Stimulated activated CD8-positive, alpha-beta memory T cell treated with anti-CD3 and anti-CD28 coated beads, Interleukin-15, amount 100 ng/mL, for 1 hour (primary cell): ENCODE results near the gene CDK5RAP2.

Experiments used
- DNase-seq: peaks from one replicate; pipeline ENCODE4 v3.0.0-alpha.2; 2020; ENCODE audit warnings: low read depth

CDK5RAP2 gene

DNA sequence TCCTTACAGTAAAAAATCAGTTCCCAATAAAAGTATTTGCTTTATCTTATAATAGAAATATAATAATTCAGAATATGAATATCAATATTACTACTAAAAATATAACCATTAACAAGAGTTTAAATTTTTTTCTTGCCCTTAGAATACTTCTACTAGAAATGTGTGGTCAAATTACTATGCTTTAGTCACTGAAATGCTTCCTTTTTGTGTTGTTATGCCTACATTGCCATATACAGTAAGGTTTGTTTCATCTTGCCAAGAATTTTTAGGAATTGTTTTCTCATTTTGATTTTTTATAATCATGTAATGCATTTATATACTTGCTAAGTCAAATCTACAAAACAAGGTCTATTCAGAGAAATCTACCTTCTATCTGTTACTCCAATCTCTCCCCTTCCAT lies 181.7 kb downstream of the CDK5RAP2 start:
- no peak for DNase-seq

DNA sequence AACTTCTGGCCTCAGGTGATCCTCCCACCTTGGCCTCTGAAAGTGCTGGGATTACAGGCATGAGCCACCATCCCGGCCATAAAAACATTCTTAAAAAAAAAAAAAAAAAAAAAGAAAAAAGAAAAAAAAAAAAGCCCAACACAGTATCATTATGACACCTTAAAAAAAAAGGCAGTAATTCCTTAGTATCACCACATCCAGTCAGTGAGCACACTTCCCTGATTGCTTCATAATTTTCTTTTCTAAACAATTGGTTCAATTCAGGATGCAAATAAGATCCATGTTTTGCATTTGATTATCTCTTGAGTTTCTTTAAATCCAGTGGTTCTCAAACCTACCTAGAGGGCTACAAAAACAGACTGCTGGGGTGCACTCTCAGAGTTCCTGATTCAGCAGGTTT lies 182.5 kb downstream of the CDK5RAP2 start:
- DNase-seq = no peak

DNA sequence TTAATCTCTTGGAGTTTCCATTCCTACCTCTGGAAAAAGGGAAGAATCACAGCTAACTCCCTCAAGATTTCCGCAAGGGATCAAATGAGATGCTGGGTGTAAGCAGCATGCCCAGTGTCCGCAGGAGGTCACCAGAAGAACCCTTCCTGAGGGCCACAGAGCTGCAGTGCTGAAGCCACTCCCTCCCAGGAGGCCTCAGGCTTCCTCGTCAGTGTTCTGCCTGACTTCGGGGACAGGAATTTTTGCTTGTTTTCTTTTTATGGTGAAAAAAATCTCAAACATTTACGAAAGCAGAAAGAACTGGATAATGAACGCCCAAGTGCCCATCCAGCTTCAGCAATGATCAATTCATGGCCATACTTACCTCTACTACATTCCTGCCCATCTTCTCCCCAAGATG lies 183.0 kb downstream of the CDK5RAP2 start:
- DNase-seq = no peak

DNA sequence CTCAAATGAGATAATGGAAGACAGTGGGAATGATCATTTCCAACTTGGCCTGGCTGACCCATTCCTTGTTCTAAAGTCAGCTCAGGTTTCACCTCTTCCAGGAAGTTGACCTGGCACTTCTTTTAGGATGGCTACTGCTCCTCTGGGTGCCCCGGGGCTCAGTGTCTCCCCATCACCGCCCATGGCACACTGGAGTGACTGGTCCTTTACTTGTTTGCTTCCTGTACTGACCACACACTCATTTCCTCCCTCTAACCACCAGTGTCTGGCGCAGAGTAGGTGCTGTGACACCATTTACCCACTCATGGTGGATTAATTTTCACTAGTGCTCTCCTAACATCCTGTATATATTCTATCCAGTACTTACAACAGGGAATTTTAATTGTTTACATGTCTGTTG lies 183.5 kb downstream of the CDK5RAP2 start:
- DNase-seq = no peak

DNA sequence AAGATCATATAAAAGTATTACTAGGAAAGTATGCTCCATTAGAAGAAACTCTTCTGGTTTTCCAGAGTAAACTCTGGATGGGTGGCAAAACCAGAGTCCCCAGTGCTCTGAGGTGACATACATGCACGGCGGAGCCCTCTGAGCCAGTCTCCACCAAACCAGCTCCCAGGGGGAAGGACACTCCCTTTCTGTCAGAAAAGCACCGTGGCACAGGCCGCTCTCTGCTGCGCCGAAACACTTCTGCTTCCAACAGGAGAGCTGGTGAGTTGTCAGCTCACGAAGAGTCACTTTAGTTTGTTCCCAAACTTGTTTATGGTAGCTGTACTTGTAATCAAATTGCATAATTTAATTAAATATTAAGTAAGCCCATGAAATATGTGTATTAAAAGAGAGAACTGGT lies 184.6 kb downstream of the CDK5RAP2 start:
- DNase-seq = no peak

DNA sequence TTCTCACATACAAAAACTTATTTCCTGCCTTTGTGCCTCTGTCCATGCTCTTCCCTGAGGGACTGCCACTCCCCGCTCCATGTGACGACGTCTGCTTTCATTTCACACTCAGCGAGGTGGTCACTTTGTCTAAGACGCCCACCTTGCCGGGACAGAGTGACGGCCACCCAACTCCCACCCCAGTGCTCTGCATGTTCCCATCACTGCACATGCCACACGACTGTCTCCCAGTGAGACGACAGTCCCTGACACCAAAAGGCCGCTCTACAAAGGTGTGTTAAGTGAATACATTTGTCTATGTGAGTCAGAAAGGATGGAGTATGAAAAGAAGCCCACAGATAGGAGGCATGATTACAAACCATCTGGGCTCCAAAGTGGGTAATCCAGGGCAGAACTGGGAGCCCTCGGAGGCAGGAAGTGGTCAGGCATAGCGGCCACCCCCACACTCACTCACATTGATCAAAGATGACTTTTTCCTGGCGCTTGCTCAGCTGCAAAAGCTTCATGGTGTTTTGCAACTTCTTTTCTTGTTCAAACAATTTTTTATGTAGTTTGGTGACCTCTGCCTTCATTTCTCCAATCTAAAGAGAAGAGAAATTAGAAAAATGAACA lies 185.8 kb downstream of the CDK5RAP2 start:
- no peak for DNase-seq

DNA sequence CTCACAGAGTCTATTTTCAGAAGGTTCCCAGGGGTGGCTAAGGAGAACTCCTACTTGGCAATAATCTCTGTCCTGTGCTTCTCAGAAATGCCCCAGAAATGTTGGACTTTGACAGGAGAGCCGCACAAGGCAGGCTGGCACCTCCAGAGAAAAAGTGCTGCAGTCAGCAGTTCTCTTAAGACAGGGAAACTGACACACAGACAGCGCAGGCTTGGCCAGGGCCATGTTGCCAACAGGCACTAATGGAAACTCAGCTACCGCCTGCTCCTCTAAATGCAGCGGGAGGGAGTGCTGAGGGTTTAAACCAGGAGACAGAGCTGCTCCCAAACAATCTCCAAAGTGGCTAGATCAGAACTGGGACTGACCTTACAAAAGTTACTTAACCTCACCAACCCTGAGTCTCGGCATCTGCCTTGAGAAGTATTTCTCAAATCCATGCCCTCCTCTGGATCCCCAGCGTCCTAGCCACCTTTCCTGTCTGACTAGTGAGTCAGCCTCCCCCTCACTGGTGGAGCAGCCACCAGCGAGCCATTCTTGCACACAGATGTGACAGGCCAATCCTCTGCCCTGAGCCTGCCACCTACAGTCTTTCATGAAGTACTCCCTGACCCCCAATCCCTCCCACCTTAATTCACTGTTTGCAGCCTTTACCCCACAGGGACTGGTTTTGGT lies 186.4 kb downstream of the CDK5RAP2 start:
- no peak for DNase-seq

DNA sequence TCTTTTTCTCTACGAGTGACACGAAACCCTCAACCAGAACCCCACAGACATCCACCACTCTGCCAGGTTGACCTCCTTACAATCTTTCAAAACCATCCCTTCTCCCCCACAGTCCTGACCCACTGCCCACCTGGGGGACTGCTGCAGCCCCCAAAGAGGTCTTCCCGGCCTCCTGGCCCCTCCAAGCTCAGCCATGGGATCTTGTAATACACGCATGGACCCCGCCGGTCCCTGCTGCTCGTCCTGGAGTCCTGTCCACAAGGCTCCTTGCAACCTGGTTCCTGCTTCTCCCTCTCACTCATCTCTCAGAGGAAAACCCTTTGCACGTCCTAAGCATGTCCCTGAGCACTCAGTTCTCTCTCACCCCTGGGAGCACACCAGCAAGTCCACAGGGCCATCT lies 187.3 kb downstream of the CDK5RAP2 start:
- DNase-seq = no peak

DNA sequence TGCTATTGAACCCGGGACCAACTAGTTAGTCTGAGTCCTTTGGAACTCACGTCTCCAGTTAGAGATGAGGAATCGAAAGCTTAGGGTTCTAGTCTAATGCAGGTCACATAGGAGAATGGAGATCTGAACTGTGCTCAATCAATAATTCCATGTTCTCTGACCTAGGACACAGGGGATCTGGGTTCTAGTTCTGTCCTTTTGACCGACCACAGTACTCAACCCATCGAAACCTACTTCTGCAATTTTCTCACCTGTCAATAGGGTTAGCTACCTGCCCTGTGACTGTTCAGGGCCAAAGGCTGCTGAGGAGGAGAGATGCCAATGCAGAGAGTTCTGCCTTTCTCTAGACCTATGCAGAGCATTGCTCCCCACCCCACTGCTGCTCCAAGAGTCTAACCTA lies 187.7 kb downstream of the CDK5RAP2 start:
- DNase-seq = no peak

DNA sequence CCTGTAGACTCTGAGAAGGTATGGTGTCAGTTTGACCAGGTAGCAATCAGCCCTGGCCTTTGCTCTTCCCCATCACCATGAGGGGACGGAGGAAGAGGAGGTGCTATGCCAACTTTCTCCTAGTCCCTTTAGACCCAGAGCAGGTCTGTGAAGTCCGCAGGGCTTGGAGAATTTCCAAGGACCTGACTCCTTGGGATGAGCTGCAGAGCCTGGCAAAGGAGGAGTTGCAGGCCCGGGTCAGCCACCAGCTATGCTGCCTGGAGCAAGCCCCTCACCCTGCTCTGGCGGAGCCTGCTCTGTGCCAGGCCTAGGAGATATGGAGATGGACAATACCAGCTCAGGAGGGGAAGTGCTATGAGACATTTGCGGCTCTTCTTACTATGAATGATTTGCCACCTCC lies 188.3 kb downstream of the CDK5RAP2 start:
- no peak for DNase-seq

DNA sequence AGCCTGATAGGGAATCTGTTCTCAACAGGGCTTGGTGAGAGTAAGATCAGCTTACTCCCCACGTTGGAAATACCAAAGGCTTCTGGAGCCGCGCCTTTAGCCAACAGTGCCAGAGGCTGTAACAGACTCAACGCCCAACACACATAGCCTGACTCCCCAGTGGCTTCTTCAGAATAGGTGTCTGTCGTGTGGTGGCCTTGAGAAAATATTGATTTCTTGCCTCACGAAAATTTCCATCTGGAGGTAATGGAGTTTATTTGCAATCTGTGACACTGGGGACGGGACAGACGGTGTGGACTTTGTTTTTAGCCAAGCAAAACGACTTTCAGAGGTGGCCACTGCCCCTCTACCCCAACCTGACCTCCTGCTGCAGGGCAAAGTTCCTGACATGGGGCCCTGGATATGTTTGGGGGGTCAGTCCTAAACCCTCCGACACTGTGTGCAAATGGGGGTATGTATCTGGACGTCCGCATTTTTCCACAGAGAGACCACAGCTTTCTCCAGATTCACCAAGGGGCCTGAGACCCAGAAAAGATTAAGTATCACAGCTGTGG lies 189.3 kb downstream of the CDK5RAP2 start:
- no peak for DNase-seq

DNA sequence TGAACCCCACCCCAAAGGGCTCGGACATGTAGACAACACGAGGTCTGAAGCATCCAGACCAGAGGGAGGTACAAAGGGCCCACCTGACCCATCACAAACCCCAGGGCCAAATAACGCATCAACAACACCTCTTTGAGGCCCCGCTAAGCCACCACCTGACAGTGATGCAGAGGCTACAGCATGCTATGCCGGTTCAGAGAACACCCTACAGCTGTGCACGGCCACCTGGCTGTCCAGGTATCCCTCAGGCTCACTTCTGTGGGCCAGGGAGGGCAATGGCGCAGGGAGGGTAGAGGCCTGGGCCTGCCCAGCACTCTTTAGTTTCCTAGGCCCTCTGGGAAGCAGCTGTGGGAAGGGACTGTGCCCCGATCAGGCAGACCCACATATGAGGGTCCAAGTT lies 190.1 kb downstream of the CDK5RAP2 start:
- no peak for DNase-seq

DNA sequence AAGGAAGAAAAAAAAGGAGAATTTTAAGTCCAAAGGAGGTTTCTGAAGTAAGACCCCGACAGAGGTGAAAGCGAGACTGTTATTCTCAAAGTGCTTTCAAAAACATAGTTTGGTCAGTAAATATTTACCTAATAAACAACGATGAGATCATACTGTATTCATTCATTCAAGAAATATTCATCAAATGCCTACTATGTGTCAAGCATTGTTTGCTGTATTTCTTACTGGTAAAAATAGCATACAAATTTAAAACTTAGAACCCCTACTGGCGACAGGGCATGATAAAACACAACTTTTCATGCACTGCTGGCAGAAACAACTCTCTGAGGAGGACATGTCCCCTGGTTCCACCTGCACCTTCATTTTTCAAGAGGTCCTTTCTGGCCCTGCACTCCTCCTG lies 190.7 kb downstream of the CDK5RAP2 start:
- no peak for DNase-seq

DNA sequence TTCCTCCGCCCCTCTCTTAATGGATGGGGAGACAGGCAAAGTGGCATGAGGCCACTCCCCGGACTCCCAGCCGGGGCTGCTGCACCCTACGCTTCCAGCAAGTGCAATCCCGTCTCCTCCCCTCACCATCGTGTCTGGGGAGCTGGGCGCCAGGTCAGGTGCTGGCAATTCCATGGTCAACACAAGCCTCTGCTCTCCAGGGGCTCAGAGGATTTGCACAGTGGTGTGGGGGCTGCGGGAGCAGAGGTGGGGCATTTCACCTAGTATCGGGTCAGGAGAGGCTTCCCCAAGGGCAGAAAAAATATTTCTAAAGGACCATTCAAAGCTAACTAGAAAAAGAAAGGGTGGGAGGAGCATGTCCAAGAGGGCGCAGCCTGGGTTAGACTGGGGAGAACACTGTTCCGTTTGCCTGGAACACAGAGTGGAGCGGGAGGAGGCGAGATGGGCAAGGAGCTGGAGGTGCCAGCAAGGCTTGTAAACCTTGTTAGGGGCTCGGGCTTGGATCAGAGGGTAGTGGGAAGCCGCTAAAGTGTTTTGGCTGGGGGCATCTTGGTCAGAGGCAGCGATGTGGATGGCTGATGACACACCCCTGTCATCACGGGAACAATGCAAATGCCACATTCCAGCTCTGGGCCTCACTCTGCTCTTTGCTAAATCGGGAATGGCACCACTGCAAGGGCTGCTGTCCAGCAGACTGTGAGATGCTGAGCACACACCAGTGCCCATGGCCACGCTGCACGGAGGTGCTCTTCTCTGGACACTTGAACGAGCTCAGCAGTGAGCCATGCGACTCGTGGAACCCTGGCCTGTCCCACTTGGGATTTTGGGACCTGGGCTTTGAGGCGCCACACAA lies 191.7 kb downstream of the CDK5RAP2 start:
- DNase-seq = no peak

DNA sequence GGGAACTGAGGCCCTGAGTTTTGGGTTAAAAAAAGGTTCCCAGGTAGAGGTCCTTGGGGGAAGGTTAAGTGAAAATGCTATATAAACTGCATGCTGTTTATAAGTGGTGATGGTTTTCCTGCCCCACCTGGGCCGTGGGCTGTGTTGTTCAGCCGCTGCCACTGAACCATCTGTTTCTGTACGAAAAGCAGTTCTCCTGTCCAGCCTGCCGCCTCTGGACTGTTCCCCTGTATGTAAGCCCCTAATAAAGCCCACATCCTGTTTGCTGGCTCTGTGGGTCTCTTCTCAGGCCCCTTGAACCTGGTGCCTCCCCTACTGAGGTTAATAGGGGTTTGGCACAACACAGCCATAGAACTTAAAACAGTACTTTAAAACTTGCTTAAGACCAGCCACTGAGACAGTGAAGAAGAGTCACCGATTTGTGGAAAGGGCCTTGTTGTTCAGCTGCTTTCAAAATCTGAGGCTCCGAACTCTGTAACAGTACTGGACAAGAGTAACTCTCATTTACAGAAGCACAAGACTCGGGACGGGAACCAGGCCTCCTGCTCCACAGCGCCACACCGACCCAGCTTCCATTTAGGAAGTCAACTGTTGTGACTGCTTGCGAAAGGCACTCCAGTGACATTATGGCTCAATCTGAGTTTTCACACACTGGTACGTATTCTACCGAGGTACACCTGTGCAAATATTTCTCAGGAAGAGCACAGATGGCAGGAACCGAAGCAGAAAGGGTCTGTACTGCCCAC lies 192.5 kb downstream of the CDK5RAP2 start:
- no peak for DNase-seq

DNA sequence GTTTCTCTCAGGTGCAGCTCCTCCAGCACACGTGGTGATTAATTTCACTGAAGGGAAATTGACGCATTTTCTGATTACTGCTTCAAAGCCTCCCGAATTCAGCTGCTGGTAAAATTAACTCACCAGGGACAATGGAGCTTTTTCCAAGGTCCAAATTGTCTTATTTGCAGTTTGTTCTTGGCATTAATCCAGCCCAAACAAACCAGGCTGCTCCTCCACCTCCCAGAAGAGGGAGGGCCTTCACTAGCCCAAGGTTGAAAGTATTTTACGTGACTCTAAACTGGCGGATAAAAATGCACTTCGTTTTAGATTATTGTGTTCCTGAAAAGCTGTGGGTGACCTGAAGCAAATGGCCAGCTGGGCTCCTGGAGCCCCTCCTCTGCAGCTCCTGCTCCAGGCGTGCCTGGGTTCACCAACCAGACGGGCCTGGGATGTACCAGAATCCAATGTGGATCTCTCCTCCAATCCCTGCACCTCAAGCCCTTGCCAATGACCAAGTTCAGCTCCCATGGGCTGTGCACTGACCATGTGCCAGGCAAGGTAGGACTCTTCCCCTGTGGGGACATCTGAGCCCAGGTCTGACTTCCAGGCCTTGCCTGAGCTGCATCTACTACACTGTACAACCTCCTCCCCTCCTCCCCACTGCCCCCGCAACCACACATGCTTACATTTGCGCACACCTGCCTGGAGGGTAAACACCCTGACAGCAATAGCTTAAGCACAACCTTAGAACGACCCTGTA lies 193.4 kb downstream of the CDK5RAP2 start:
- DNase-seq = no peak

GRCh38 chr9:120385606-120386389 lies 194.2 kb downstream of the CDK5RAP2 start:
- DNase-seq = no peak

DNA sequence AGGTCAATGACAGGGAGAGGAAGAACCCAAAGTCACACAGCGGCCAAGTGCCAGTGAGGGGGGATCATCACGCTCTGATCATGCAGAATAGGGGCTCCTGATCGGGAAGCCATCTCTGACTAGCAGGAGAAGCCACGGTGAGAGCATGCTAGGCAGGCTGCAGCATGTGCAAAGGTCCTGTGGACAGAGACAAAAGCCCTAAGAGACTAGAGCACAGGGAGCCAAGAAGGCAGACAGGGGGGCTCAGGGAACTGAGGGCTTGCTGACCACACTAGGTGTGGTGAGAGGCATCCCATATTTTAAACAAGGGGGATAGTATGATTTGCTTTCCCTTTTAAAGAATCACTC lies 195.1 kb downstream of the CDK5RAP2 start:
- DNase-seq = no peak

GRCh38 chr9:120383999-120384924 lies 195.7 kb downstream of the CDK5RAP2 start:
- DNase-seq = no peak

DNA sequence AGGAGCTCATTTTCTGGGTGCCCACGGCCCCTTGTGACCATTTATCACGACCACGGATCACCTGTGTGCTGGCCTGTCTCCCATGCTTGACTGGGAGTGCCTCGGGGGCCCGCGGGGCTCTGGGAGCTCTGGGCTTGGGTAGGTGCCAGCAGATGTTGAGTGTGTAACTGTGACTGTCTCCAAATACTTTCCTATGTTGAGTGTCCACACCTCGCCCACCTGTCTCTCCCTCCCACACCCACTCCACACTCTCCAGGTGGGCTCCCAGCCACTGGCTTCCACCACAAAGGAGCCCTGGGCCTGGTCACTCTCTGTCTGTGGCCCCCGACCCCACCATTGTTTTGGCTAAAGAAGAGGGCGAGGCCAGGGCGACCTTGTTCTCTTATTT lies 196.4 kb downstream of the CDK5RAP2 start:
- no peak for DNase-seq
